Occipital lobe (tissue), 2 donors: ENCODE measurements around the gene GPC3. TPM values are rescaled to one million over a fixed set of nuclear protein-coding genes. Genes with fewer than 3 reads are reported as not detected.
"Not testable (repeated sequence)": the region's sequence is repeated elsewhere in the genome, so short reads cannot be mapped to it uniquely, and the experiment has no call there.

Experiments
- DNase-seq: peaks from one replicate; lab custom pipeline; 2025; lab: John Stamatoyannopoulos, UW
- total RNA-seq: library from RNA; depleted of rRNA; stranded (reverse); fragments of >200 nt; gene quantifications from one replicate; pipeline ENCODE4 v1.2.3, GENCODE V29; 2014

Gene GPC3
- total RNA-seq, 1 donor from 2014 or later: 5.3 TPM

DNA sequence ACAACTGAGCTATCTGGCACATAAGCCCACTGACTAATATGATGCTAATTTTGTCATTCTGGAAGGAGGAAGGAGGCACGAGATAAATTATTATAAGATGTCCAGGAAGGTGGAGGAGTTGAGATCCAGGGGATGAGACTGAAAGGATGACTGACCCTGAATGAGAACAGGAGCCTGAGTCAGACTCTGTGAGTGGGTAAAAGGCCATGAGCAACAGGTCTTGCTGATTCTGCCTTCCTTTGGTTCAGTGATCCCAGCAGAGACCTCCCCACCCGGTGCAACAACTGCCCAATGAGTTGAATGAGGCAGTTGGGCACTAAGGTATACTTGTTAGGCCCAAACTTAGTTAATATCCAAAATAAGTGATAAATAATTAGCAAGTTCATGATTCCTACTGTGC lies 332.0 kb downstream of the GPC3 start:
- DNase-seq: no peak

DNA sequence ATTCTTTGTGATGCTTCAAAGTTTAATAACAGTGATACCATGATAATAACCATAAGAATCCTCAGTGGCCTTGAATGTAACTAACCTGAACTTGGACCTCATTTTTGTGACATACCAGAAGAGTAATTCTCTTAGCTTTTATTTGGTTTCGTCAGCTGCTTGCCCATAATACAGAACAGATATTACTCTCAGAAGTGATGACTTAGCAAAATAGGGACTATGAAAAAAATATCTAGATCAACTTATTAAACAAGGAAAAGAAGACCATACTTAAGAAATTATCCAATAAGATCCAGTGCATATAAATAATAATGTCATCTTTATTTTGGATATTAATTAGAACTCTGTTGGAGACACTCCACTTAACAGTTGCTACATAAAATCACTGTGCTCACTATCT lies 333.2 kb downstream of the GPC3 start:
- DNase-seq: no peak

DNA sequence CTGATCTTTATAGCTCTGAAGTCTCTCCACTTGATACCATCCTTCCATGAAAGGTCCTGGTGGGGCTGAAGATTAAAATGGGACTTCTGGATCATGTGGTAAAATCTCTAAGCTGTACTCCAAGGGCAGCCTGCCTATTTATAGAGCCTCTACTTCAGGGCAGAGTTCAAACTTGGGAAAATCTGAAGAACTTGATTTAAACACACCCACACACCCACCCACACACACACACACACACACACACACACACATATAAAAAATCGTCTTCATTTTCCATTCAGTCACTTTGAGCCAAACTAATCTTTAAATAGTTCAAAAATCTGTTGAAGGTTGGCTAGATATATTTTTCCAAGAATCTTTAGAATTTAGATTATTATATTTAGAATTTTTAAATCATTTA lies 335.2 kb downstream of the GPC3 start:
- DNase-seq: no peak

DNA sequence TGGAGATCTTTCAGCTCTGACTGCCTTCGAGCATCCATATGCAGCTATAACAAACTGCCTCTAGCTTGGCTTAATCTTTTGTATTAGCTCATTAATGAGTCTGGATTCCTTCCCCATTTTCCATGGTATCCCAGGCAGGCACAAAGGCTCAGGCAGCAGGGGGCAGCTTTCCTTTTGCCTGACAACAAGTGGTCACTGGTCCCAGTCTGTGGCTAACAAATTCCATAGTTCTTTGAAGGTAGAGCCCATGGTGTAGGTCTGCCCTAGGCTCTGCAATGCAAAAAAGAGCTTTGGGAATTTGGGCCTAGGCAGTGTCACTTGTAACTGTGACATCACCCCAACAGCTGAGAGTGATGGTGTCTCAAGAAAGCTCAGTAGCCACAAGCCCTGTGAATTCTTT lies 335.7 kb downstream of the GPC3 start:
- no peak for DNase-seq

DNA sequence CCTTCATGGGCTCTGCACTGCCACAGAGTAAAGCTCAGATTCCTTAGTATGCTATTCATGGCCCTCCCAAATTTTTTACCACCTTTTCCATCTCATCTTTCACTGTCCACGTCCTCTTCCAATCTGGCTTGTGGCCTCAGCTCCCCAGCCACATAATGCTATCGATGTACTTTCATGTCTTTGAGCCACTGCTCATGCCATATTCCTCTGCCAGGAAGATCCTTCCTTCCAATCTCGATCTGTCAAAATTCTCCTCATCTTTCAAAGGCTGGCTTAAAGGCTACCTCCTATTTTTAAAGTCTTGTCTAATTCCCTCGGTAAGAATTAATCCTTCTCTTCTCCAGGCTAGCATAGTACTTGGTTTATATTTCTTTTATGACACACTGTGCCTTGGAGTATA lies 336.8 kb downstream of the GPC3 start:
- no peak for DNase-seq

DNA sequence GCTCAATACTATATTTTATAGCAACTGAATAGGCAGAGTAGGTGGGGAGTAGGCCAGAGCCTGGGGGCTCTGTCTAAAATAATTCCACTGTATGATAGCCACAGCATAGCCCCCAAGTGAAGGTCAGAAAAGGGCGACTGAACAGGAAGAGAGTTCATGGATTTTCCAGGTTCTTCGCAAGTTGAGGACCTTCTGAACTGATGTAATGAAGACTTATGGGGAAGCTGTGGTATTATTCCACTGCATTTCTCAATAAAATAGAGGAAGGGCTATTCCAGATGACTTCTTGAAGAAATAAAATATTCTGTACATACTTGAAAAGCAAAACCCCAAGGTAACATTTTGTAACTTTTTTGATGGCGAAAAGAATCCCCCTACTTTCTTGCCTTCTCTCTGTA lies 338.7 kb downstream of the GPC3 start:
- DNase-seq: no peak

DNA sequence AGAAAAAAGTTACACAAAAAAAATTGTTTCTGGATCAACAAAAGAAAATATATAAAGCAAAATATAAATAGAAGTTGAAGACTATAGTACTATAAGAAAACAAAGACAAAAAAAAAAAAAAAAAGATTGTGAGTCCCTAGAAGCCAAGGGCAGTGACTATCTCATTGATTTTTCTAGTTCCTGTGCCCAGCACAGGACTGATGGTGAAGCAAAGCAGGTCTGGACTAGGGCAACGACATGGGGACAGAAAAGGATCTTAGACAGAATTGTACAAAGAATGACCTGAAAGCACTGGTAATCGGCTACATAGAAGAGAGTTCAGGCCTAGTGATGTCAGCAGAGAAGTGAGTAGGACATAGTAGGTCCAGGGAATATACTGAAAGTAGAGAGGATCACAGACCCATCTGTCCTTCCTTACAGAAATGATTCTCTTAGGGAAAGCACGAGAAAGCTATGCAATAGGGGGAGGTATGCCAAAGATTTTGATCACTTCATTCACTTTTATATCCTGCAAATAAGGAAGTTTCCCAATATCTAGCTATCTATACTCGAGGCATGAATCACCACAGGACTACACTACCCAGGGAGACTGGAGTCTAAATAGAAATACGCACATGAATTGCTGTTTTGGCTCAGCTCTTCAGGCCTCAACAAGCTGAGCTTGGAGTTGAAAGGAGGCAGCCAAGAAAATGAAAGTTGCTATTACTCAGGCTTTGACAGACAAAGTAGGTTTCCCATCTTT lies 339.2 kb downstream of the GPC3 start:
- DNase-seq: no peak

DNA sequence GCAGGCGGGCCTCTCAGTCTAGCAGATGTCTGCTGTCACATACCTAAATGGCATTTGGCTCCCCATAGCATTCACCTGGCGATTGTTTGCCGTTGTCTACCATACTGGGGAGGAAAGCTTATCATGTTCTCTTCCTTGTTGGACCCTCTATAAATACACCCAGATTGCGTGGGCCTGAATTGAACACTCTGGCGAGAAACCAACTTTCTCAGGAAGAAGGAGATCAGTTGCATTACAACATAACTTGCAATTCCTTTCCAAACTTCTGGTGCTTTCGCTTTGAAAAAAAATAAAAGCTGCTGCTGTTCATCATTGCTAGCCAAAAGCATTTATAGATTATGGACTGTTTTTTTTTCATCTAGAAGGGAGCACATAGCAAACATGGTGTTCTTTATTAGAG lies 340.1 kb downstream of the GPC3 start:
- DNase-seq: no peak

DNA sequence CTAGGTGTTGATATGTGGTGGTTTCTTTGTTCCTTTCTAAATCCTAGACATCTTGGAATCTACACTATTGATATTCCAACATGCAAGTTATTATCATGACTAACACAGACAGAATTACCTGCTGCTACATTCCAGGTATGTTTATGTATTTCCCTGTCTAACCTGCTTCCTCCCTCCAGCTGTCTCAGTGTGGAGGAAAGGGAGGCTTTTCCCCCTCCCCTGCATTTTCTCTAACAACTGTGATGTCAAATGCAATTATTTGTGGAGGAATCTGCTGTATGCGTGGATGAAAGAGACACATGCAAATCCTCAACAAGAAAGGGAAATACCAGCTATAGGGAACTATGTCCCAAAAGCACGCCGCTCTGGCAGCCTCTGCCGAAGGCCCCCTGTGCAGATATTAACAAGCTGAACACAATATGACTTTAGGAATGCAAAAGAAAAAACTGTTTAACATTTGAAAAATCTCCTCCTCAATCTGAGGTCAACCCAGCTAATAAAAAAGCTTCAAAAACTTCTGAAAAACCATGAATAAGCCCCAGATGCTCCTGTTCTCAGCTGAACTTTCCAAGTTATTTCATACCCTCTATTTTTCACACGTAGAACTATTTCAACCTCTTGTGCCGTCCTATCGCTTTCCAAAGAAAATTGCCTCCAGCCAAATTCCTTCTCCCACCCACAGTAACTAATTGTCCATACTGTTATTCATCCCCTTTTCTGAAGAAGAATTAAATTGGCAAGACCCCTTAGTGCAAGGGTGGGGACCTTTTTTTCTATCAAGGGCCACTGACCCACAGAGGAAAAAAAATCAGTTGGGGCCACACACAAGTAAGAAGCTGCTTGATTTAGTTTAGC lies 345.0 kb downstream of the GPC3 start:
- DNase-seq: no peak

DNA sequence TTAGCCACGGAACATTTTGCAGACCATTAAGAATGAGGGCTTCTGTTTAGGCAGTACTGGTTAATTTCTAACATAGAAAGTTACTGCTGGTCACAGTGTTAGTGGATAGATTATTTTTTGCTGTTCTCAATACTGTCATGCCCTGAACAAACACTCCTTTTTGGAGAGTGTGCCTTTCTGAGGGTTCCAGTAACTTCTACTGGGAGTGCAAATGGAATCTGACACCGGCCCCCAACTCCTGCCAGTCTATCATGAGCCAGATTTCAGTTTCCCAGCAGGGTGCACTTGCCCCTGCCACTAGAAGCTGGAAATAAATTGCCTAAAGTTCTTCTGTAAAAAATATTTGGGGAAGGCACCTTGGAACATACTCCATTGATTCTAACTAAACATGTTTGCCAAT lies 345.7 kb downstream of the GPC3 start:
- DNase-seq: no peak

DNA sequence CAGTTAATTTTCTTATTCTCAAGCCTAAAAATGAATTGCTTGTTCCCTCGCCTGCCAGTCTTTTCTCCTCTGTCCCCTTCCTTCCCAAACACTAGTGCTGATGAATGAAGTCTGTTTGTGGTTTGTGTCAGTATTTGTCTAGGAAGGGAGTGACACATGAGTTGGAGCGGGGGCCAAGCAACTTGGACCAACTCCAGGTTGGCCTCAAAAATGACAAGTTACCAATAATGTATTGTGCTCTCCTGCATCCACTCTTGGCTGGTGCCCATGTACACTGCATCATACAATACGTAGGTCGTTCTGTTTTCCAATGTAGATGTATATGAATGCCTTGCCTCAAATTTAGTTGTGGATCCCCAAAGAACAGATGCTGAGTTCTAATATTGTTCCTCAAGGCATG lies 347.1 kb downstream of the GPC3 start:
- DNase-seq: no peak

DNA sequence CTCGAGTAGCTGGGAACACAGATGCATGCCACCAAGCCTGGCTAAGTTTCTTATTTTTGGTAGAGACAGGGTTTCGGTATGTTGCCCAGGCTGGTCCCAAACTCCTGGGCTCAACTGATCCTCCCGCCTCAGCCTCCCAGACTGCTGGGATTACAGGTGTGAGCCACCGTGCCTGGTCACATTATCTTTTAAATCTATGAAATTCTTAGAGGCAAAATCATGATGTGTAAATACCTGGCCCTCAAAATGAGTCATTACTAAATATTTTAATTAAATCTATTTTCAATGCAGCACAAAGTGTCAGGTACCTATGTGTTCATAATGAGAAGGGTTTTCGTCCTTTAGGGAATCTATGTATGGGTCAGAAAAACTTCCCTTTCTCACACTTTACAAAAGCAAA lies 347.6 kb downstream of the GPC3 start:
- DNase-seq: no peak

DNA sequence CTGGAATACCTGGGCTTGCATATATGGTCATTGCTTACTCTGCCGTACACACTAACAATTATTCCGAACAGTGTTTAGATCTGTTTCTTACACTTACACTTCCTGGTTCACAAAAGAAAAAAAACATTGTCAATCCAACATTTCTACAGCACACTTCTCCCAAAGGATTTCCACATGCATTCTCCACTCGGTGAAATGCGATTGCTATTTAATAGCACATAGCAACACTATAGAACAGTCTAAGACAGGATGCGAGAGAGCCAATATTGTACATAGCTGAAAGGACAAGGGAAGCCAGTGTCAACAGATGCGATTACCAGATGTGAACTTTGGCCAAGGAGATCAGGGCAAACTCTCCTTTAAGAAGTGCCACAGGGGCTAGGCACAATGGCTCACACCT lies 349.4 kb downstream of the GPC3 start:
- DNase-seq: no peak

DNA sequence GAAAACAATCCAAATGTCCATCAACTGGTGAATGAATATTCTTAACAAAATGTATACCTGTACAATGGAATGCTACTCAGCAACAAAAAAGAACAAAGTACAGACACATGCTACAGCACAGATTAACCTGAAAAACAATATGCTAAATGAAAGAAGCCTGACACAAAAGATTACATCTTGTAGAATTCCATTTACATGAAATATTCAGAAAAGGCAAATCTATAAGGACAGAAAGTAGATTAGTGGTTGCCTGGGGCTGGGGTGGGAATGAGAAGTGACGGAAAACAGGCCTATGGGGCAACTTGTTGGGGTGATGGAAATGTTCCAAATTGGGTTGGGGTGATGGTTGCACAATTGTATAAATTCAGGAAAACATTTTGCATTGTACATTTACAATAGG lies 351.0 kb downstream of the GPC3 start:
- DNase-seq: no peak

DNA sequence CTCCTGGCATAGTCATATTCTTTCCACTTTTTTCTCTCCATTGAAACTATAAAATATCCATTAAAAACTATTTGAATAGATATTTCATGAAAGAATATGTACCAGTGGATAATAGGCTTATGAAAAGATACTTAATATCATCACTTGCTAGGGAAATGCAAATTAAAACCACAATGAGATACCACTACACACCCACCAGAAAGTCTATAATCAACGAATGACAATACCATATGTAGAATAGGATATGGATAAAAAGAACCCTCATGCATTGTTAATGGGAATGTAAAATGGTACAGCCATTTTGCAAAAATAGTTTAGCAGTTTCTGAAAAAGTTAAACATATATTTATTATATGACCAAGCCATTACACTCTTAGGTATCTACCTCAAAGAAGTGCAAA lies 351.4 kb downstream of the GPC3 start:
- no peak for DNase-seq

DNA sequence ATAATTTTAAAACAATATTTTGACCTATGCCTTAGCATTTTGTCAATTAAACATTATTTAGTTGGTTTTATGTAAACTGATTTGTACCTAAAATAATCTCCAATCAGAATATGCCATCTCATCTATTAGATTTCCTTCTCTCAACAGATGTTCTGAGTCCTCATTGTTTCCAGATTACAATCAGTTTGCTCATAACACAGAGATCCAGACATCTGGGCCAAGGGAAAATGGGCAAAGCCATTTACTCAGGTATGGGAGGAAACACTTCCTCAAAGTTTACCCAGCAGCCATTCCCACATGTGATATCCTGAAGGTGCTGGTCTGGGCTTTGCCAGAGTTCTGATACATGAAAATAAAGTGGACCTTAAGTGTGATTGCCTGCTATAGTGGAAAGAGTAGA lies 352.2 kb downstream of the GPC3 start:
- DNase-seq: no peak

DNA sequence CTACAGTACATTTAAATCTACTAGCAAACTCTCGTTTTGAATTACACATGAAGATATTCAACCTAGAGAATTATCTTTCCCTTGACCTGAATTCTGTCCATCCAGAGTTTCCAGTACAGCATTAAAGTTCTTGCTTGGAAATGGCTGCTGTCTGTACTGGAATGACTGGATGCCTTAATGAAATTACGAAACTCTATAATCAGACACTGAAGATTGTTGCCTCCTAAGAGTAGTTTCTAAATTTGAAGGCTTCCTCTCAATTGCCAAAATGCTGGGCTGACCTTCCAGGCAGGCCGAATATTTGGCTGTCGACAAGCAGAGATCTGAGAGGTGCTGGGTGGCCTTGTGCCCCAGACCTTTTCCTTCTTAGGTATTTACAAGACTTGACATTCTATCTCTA lies 355.0 kb downstream of the GPC3 start:
- DNase-seq: no peak

DNA sequence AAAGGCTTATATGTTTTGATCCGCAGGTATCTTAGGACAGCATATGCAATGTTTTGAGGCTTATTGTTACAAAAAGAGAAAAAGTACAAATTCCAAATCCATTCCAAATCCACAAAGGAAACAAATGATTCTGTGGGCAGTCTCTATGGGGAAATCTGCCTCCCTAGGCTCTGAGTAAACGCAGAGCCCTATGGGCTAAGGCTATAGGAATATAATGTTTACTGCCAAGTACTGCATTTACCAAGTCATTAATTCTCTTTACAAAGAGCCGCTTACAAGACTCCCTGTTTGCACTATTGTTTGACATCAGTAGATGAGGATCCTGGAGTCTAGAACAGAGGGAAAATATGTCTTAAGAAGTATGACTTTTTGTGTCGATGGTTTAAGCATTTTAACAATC lies 357.7 kb downstream of the GPC3 start:
- no peak for DNase-seq

DNA sequence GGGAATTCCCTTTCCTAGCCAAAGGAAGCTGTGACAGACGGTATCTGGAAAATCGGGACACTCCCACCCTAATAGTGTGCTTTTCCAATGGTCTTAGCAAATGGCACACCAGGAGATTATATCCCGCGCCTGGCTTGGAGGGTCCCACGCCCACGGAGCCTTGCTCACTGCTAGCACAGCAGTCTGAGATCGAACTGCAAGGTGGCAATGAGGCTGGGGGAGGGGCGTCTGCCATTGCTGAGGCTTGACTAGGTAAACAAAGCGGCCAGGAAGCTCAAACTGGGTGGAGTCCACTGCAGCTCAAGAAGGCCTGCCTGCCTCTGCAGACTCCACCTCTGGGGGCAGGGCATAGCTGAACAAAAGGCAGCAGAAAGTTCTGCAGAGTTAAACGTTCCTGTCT lies 364.0 kb downstream of the GPC3 start:
- not testable (repeated sequence) for DNase-seq

DNA sequence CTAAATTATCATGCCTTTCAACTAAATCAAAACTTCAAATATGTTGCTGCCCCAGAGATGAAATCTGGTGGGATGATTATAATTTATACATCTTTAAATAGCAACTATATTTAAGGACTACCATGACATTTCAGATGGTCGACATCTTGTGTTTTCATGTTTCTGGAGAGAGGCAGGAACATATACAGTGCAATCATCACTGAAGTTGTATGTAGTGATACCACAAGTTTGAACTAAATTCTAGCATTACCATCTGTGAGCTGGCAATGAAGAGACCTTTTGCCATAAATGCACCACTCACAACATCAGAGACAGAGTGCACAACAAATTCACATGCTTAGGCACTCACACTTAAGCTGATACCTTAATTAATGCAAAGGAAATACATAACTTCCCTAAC lies 373.7 kb downstream of the GPC3 start:
- no peak for DNase-seq

DNA sequence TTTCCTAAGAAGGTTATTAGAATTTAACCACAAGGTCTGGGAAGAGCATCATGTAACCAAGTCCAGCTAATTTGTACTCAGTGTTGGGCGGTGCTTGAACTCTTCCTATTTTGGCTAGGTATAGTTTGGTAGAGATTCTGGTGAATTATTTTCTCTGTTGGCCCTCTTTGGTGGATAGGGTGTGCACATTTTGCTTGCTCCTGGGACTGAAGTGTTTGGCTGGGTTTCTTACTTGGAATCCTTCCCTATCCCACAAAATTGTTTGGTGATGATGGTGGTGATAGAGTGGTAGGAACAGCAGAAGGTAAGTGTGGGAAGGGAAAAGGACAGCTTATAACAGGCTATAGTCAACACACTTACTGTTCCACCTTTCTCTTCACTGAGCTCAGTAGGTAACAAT lies 375.3 kb downstream of the GPC3 start:
- no peak for DNase-seq

DNA sequence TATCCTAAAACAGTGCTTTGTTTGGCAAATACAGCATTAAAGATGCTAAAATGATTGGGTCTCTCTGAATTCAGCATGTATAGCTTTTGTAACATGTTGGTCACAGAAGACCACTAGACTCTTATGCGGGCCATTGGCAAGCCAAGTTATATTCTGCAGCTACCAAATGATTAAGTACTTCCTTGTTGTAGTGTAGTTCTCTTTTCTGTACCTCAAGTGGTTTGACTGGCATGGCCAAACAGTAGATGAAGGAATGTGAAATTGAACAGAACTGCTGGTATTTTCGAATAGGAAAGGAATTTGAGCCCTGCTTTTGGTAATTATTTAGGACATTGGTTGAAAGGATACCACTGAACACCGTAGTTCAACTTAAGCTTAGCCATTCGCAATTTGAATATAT lies 376.2 kb downstream of the GPC3 start:
- DNase-seq: no peak

DNA sequence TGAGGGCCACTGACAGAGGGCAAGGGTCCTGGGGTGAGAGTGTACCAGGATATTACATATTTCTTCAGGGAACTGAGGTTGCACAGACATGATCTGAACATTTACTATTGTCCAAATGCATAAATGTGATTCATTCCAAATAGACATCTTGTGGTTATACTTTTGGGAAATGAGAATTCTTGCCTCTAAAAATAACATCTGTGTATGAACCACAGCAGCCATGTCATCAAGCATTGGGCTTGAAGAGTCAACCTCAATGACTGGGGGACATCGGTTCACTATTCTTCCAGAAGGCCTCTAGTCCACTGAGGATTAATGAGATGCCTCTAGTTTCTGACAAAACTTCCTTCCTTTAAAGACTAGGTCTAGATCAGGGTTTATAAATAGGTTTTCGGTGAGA lies 377.0 kb downstream of the GPC3 start:
- DNase-seq: no peak
